HepG2 (cell line): Measurements from ENCODE around the gene RPL23. TPM values are rescaled to one million over a fixed set of nuclear protein-coding genes. Genes with fewer than 3 reads are reported as not detected.

Source experiments
- ATAC-seq: fragments of 200-7000 bp; cut with Tn5 transposase; 3 replicates; pipeline ENCODE4 v1.9.1; 2020; ENCODE audit warnings: mild to moderate bottlenecking, moderate library complexity
- BruUV-seq: library from RNA; stranded (reverse); fragments of 400-500 nt; replicated peaks from 2 replicates; lab custom pipeline; 2021; lab: Mats Ljungman, UMichigan
- CTCF ChIA-PET: fragments of 300-600 bp; formaldehyde crosslinking; extraction: SDS; loops from one replicate; lab custom pipeline; 2021; ENCODE audit warnings: low total read pairs, inconsistent platforms, low intra/inter-chr PET ratio; lab: Yijun Ruan, JAX
- POLR2A ChIA-PET: fragments of 350-600 bp; sonication (Branson Sonifier 250); formaldehyde crosslinking; loops from one replicate; lab custom pipeline; 2020; ENCODE audit warnings: antibody characterized with exemption, inconsistent platforms; lab: Yijun Ruan, JAX
- DNase-seq: peaks from one replicate; pipeline ENCODE4 v3.0.0-alpha.2; 2015; ENCODE audit warnings: low spot score
- FAIRE-seq: peaks from 3 replicates; lab custom pipeline; 2011; peaks lifted over from hg19 to GRCh38; lab: Jason Lieb, UNC
- H2AFZ ChIP-seq: one replicate; pipeline ENCODE4 v1.6.1; 2011; ENCODE audit warnings: low read length, inconsistent platforms
- H3K27ac ChIP-seq: fragments of 300-600 bp; 3 replicates; pipeline ENCODE4 v1.8.0; 2011; ENCODE audit warnings: mixed run types, mild to moderate bottlenecking, mixed read lengths, low read length, inconsistent platforms; ENCODE audit not compliant: insufficient read depth; ENCODE audit errors: extremely low read length
- H3K27me3 ChIP-seq, 2 experiments: fragments of 200-600 bp in 1 of 2; 2 replicates in 1 of 2; 3 replicates in 1 of 2; pipeline versions ENCODE4 v1.6.0 to v1.8.0; 2011; ENCODE audit warnings: low read length in 2 of 2, mild to moderate bottlenecking in 2 of 2, moderate library complexity in 2 of 2, inconsistent platforms in 1 of 2; ENCODE audit not compliant: insufficient read depth in 2 of 2, control insufficient read depth in 1 of 2
- H3K36me3 ChIP-seq, 2 experiments: fragments of 200-600 bp in 1 of 2; replicated peaks in 1 of 2; 2 replicates in 1 of 2; 3 replicates in 1 of 2; pipeline versions ENCODE4 v1.5.1 to v1.8.0; 2011; ENCODE audit warnings: low read length in 2 of 2, inconsistent platforms in 1 of 2; ENCODE audit not compliant: insufficient read depth in 2 of 2, control insufficient read depth in 1 of 2
- H3K4me1 ChIP-seq: 2 replicates; pipeline ENCODE4 v1.5.1; 2012; ENCODE audit warnings: low read length, inconsistent platforms; ENCODE audit not compliant: insufficient read depth
- H3K4me2 ChIP-seq: 2 replicates; pipeline ENCODE4 v1.6.0; 2011; ENCODE audit warnings: low read depth, low read length, inconsistent platforms
- H3K4me3 ChIP-seq, 3 experiments: fragments of 200-600 bp in 1 of 3; sonication (generic), shearing (Covaris generic) in 1 of 3; replicated peaks in 1 of 3; 2 replicates each; pipeline ENCODE4 v1.5.1; 2011 to 2016; ENCODE audit warnings: low read length in 3 of 3, inconsistent platforms in 2 of 3, low read depth in 2 of 3, mild to moderate bottlenecking in 2 of 3, control low read depth in 1 of 3, mixed read lengths in 1 of 3; ENCODE audit not compliant: insufficient read depth in 1 of 3
- H3K79me2 ChIP-seq: one replicate; pipeline ENCODE4 v1.6.1; 2011; ENCODE audit warnings: low read length, inconsistent platforms; ENCODE audit not compliant: insufficient read depth
- H3K9ac ChIP-seq: 2 replicates; pipeline ENCODE4 v1.6.0; 2011; ENCODE audit warnings: mild to moderate bottlenecking, low read depth, low read length, inconsistent platforms; ENCODE audit not compliant: insufficient read depth
- H3K9me3 ChIP-seq: 2 replicates; pipeline ENCODE4 v1.5.1; 2012; ENCODE audit warnings: mild to moderate bottlenecking, low read length
- H4K20me1 ChIP-seq: 2 replicates; pipeline ENCODE4 v1.6.0; 2011; ENCODE audit warnings: inconsistent platforms, mild to moderate bottlenecking, low read length, moderate library complexity; ENCODE audit not compliant: insufficient read depth
- ARNT2 ChIP-seq: sonication (generic); formaldehyde crosslinking; IDR thresholded peaks from 2 replicates; pipeline ENCODE4 v1.8.0; 2022; ENCODE audit warnings: mild to moderate bottlenecking, low read depth, missing genetic modification reagents, moderate library complexity
- DBP ChIP-seq: sonication (generic); formaldehyde crosslinking; IDR thresholded peaks from 2 replicates; pipeline ENCODE4 v1.4.0; 2020; ENCODE audit warnings: missing genetic modification reagents; ENCODE audit errors: not compliant biosample characterization
- ERF ChIP-seq: IDR thresholded peaks from 2 replicates; pipeline ENCODE4 v1.6.1; 2018; ENCODE audit warnings: missing biosample characterization, missing genetic modification reagents
- FOXM1 ChIP-seq: sonication (generic); formaldehyde crosslinking; IDR thresholded peaks from 2 replicates; pipeline ENCODE4 v1.5.0; 2020; ENCODE audit warnings: missing genetic modification reagents
- GLMP ChIP-seq: sonication (generic); formaldehyde crosslinking; IDR thresholded peaks from 2 replicates; pipeline ENCODE4 v1.9.0; 2021; ENCODE audit warnings: missing genetic modification reagents, mild to moderate bottlenecking, borderline replicate concordance
- KDM3A ChIP-seq: IDR thresholded peaks from 2 replicates; pipeline ENCODE4 v1.6.1; 2018; ENCODE audit warnings: low read depth, missing compliant biosample characterization
- MAFF ChIP-seq: IDR thresholded peaks from 2 replicates; pipeline ENCODE4 v1.6.1; 2011; ENCODE audit warnings: low read depth, low read length, improper control_type of control experiment
- MAX ChIP-seq: IDR thresholded peaks from 2 replicates; pipeline ENCODE4 v1.6.1; 2012; ENCODE audit warnings: inconsistent platforms
- RBFOX2 ChIP-seq: fragments of 200-400 bp; formaldehyde crosslinking; IDR thresholded peaks from 2 replicates; pipeline ENCODE4 v1.6.1; 2017; ENCODE audit warnings: low read depth, mild to moderate bottlenecking, low read length
- RELA ChIP-seq: sonication (generic); formaldehyde crosslinking; IDR thresholded peaks from 2 replicates; pipeline ENCODE4 v1.4.0; 2020; ENCODE audit warnings: missing genetic modification reagents
- RFX1 ChIP-seq: fragments of 450-650 bp; IDR thresholded peaks from 2 replicates; pipeline ENCODE4 v1.6.1; 2017
- RFX3 ChIP-seq: IDR thresholded peaks from 2 replicates; pipeline ENCODE4 v1.6.1; 2016; ENCODE audit warnings: missing biosample characterization, missing genetic modification reagents
- SP4 ChIP-seq: sonication (generic); formaldehyde crosslinking; IDR thresholded peaks from 2 replicates; pipeline ENCODE4 v1.8.1; 2023; ENCODE audit warnings: mild to moderate bottlenecking, missing genetic modification reagents
- STAT6 ChIP-seq: sonication (generic); formaldehyde crosslinking; IDR thresholded peaks from 2 replicates; pipeline ENCODE4 v1.4.0; 2020; ENCODE audit warnings: missing genetic modification reagents, mild to moderate bottlenecking, borderline replicate concordance
- ZBTB2 ChIP-seq: sonication (generic); formaldehyde crosslinking; IDR thresholded peaks from 2 replicates; pipeline ENCODE4 v1.8.0; 2022; ENCODE audit warnings: low read depth, missing genetic modification reagents
- ZKSCAN1 ChIP-seq: fragments of 150-350 bp; IDR thresholded peaks from 2 replicates; pipeline ENCODE4 v1.6.1; 2014; ENCODE audit warnings: low read length
- ZNF326 ChIP-seq: sonication (generic); formaldehyde crosslinking; IDR thresholded peaks from 2 replicates; pipeline ENCODE4 v1.4.0; 2020; ENCODE audit warnings: missing genetic modification reagents, borderline replicate concordance
- ZNF484 ChIP-seq: sonication (generic); formaldehyde crosslinking; IDR thresholded peaks from 2 replicates; pipeline ENCODE4 v1.5.1; 2020; ENCODE audit warnings: mild to moderate bottlenecking, low read depth, missing genetic modification reagents, borderline replicate concordance
- WGBS: methylation state at CpG from one replicate; pipeline ENCODE4 v1.1.6; 2017; ENCODE audit warnings: low lambda C conversion rate; 5-methylcytosine and 5-hydroxymethylcytosine counted together
- in situ Hi-C: cut with HindIII; loops from 2 replicates; pipeline ENCODE4 v1.10.0; 2017; ENCODE audit warnings: low pct_unique_long_range_greater_than_20kb; ENCODE audit not compliant: extremely low pct_ligation_motif_present
- intact Hi-C: fragments of 100-400 bp; cut with micrococcal nuclease; formaldehyde crosslinking; loops from one replicate; pipeline ENCODE4 v1.10.0; 2022; ENCODE audit not compliant: unreplicated experiment
- polyA plus RNA-seq, 8 experiments: library from polyadenylated mRNA; depleted of rRNA in 3 of 8; stranded (reverse) in 7 of 8; unstranded in 1 of 8; fragments of >200 nt; fragmentation: Illumina TruSeq in 4 of 8; extraction: Trizol in 4 of 8; gene quantifications; 2 replicates each; pipeline versions ENCODE4 v1.2.1 to v1.2.3, GENCODE V29; 2011 to 2016; ENCODE audit warnings: low read depth in 4 of 8, missing spikeins in 1 of 8, mixed read lengths in 1 of 8; ENCODE audit not compliant: insufficient read depth in 1 of 8
- total RNA-seq, 5 experiments: library from RNA; depleted of rRNA; stranded (reverse); fragments of >200 nt; fragmentation: Illumina TruSeq; extraction: Trizol; gene quantifications; 2 replicates each; pipeline ENCODE4 v1.2.3, GENCODE V29; 2016; ENCODE audit warnings: low read depth in 1 of 5

RPL23 gene
- total and polyA plus RNA-seq, 2 of the 13 experiments (the other 11 are each of a cell fraction or from before 2014, with no cell fraction given) = 2,790 to 4,860 TPM

- Histone ChIP-seq H3K9ac (peak overlapping the region; percentile 87), H3K9me3 (no peaks in the 10 kb centered on the region), H3K36me3 (peaks cover 5 to 21% of the 10 kb centered on the region in 2 experiments; a peak in 4 of 5 replicates), H3K27me3 (peaks cover 0 to 2% of the 10 kb centered on the region in 2 experiments; a peak in 2 of 5 replicates), H3K4me3 (peak overlapping the region; percentile 96 to 99 (median 98)), H3K79me2 (peaks cover 59% of the 10 kb centered on the region), H3K27ac (peak overlapping the region; percentile 76), H3K4me2 (peak overlapping the region; percentile 87), H4K20me1 (peaks cover 43% of the 10 kb centered on the region), H2AFZ (no peak overlapping the region), H3K4me1 (peaks cover 48% of the 10 kb centered on the region)
- ChIA-PET CTCF (interaction anchor here (1.8 kb wide), 1 partner anchor 44 kb away, joined by 3 read pairs; no protein-coding TSS in a partner anchor), POLR2A (interaction anchor here (0.6 to 7.3 kb wide), 25 partner anchors 10 to 1333 kb away, joined by 3 to 175 read pairs (median 9); partner anchors contain the start of genes CWC25, LASP1NB, MED1 and PIP4K2B)
- ATAC-seq (peak; percentile 31), DNase-seq (peak; percentile 98), FAIRE-seq (peak; percentile 99)
- in situ Hi-C loops (no loop called here), intact Hi-C loops (loop anchor here (5.0 kb wide), 2 partner anchors 46 to 281 kb away; partner anchors contain the start of gene PLXDC1)
- no TSS peak for BruUV-seq
- WGBS = 16% methylated on average over 11 of the region's 11 CpGs
- no peak for TF ChIP-seq ZBTB2 (CRISPR knock-in tag)
- no peak for TF ChIP-seq RFX3
- peak; percentile 96 for TF ChIP-seq ERF
- peak; percentile 53 for TF ChIP-seq MAFF
- TF ChIP-seq SP4 (CRISPR knock-in tag) = no peak
- TF ChIP-seq ZKSCAN1 = no peak
- TF ChIP-seq GLMP (CRISPR knock-in tag) = no peak
- no peak for TF ChIP-seq ARNT2 (CRISPR knock-in tag)
- no peak for TF ChIP-seq DBP (CRISPR knock-in tag)
- peak; percentile 93 for TF ChIP-seq KDM3A (CRISPR knock-in tag)
- TF ChIP-seq MAX = peak; percentile 65
- TF ChIP-seq FOXM1 (CRISPR knock-in tag) = no peak
- TF ChIP-seq RFX1 = no peak
- no peak; the same call in 1 of the 2 replicates for TF ChIP-seq RBFOX2
- TF ChIP-seq ZNF484 = no peak
- TF ChIP-seq RELA = no peak
- TF ChIP-seq STAT6 (CRISPR knock-in tag) = no peak
- no peak for TF ChIP-seq ZNF326 (CRISPR knock-in tag)
Observed at GRCh38 chr17:38871247-38872015, 17.9 kb upstream of the RPL23 start.
